COR-L47 (cell line): Measurements from ENCODE around the gene SLC35A1.
A peak's percentile ranks its signal among the peaks of the same experiment; 100 is the strongest.
"Not testable (repeated sequence)": the region's sequence is repeated elsewhere in the genome, so short reads cannot be mapped to it uniquely, and the experiment has no call there.

Experiments used
- DNase-seq: peaks from one replicate; lab custom pipeline; 2025; lab: John Stamatoyannopoulos, UW

The SLC35A1 gene

GRCh38 chr6:87472525-87473418 lies at the start of gene SLC35A1:
SLC35A1 (plus strand) TSS chr6:87472974; CDS start chr6:87473004, 30 bp downstream.
- peak; percentile 83 for DNase-seq

DNA sequence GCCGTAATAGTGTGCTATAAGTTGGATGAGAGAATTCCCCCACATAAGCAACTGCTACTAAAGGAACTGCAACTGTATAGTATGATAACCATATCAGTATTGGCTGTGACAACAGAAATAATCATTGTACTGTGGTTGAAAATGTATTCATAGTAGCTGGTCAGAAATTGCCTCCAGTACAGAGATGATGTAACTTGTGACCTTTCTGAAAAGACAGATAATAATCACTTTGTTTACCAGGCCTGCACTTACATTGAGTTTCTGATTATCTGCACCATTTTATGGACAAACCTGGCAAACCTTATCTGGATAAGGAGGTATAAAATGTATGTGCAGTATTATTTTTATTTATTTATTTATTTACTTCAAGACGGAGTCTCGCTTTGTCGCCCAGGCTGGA lies 46.0 kb upstream of the SLC35A1 start:
- DNase-seq = no peak

DNA sequence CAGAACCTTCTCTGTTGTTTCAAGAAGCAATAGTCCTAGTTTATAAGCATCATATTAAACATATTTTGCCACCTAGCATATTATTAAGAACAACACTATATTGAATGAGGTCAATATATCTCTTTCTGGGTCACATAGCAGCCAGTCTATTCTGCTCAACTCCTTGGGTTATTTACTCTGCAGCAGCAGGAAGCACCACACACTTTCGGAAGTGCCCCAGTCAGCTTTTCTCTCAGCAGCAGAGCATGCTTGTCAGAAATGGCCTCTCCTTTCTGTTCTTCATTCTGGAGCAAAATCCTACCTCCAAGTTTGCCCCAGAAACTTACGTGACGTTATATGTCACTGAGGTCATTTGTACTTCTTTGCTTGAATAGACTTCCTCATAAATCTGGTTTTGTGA lies 42.3 kb upstream of the SLC35A1 start:
- no peak for DNase-seq

GRCh38 chr6:87431263-87431662 lies 41.5 kb upstream of the SLC35A1 start:
- DNase-seq = no peak

DNA sequence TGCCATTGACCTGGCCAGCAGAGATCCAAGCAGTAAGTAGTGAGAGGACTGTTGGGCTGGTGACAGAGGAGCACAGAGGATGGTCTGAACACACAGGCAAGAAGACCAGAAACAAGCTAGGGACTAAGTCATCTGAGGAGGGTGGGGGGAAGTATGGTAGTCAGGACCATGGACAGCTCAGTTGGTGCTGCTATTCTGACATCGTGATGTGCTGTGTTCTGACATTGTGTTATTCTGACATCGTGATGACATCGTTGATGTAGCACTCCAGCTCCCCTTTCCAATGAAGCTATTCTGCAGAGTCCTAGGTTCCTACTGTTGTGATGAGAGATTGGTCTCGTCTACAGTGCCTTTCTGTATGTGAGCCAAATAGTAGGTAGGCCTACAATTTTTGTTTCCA lies 36.3 kb upstream of the SLC35A1 start:
- DNase-seq = no peak

DNA sequence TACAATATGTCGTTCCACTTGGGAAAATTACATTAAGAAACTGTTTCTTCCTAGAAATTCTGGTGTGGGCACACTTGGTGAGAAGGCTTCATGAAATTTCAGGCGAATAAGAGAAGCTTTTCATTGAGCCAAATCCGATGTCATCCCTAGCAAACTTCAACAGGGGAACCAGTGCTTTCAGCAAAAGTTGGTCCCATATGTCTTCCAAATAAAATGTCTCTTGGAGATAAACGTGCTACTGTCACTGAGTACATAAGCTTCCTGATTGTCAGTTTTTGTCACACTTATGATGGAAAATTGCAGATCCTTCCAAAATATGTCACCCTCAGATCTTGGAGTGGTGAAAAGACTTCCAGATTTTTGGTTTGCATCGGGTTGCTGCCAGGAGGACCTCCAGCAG lies 31.1 kb upstream of the SLC35A1 start:
- no peak for DNase-seq

DNA sequence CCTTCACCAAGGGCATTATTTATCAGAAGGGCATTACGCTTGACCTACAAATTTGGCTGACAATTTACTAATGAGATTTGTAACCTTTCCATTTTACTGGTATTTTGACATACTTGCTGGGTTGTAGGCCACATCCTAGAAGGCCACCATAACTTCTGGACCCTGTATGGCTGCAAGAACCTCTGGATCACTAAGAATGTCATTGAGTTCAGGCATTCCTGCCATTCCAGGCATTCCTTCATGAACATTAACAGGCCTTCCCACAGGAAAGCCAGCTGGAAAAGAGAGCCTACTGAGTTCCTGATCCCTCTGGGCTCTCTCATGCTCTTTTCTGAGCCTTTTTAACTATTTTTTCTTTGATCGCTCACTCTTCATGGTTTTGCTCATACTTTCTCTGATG lies 28.4 kb upstream of the SLC35A1 start:
- no peak for DNase-seq

GRCh38 chr6:87465051-87465450 lies 7.7 kb upstream of the SLC35A1 start:
- no peak for DNase-seq

GRCh38 chr6:87473419-87473903 lies 687 bp downstream of the SLC35A1 start:
- peak; percentile 23 for DNase-seq

- DNase-seq = no peak
These were observed 9.2 kb downstream of the SLC35A1 start for GRCh38 chr6:87481931-87482330.

GRCh38 chr6:87482366-87482765 lies 9.6 kb downstream of the SLC35A1 start:
- no peak for DNase-seq

- no peak for DNase-seq
These were observed 11.2 kb downstream of the SLC35A1 start for GRCh38 chr6:87483929-87484328.

GRCh38 chr6:87484491-87484890 lies 11.7 kb downstream of the SLC35A1 start:
- DNase-seq = no peak

GRCh38 chr6:87487555-87487954 lies 14.8 kb downstream of the SLC35A1 start:
- no peak for DNase-seq

DNA sequence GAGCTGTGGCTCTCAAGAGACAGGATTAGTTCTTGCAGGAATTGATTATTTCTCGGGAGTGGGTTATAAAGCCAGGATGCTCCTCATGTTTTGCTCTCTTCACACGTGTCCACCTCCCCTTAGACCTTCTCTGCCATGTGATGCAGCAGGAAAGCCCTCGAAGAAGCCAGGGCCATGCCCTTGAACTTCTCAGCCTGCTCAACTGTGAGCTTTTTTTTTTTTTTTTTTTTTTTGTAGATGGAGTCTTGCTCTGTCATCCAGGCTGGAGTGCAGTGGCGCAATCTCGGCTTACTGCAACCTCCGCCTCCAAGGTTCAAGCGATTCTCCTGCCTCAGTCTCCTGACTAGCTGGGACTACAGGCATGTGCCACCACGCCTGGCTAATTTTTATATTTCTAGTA lies 16.6 kb downstream of the SLC35A1 start:
- DNase-seq = not testable (repeated sequence)

- DNase-seq = no peak
These were observed 22.1 kb downstream of the SLC35A1 start for GRCh38 chr6:87494761-87495422.

DNA sequence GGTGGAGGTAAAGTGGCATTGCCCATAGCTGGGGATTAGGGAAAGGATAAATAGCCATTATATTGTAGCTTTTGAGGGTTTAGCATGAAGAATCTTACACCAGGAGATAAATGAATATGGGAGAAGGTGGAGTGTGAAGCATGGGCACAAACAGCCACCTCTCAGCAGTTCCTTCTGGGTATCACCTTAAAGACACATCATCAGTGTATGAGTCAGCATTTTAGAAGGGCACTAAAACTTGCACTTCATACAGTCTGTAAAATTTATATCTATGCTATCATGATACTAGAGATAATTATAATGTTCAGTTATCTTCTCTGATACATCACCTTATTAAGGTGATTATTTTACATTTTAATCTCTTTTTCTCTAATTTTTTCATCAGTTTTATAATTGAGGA lies 25.3 kb downstream of the SLC35A1 start:
- DNase-seq = no peak

DNA sequence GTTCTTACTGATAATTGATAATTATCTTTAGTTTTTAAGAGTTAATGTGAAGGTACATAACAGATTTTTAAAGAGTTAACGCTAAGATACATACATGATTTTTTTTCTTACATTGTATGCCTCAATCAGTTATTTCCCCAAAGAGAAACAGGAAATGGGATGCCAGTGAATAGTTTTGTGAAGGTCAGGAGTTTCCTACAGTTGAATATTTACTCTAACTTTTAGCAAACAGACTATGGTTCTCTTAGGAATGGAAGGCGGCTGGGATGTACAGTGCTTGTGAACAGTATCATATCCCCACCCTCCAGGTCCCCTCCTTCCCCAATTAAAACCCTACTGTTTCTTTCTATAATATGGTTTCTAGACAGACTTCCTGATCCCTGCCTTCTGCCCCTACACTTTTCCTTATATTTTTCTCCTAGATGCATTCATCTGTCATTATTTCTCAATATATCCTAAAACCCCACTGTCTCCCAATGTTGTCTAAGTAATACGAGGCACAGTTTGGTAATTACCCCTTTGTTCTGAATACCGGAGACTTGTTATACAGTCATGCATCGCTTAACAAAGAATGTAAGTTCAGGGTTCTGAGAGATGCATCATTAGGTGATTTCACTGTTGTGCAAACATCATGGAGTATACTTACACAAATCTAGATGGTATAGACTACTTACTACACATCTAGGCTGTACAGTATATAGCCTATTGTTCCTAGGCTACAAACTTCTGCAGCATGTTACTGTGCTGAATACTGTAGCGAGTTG lies 29.2 kb downstream of the SLC35A1 start:
- no peak for DNase-seq

DNA sequence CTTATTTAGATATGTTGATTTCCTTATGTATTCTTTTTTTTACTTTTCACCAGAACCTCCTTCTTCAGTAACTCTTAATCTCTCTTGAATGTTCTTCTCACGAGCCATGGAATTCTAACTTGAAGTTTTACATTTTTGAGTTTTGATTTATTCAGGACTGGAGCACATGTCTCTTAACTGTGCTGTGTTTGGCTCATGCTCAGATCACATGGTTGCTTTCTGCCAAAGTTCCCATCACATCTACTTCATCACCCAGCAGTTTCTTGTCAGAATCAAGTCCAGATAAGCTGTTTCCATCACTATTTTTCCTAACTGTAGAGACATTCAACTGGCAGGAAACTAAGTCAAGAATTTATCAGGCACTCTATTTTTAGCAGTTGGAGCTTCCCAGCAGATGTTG lies 31.7 kb downstream of the SLC35A1 start:
- DNase-seq = no peak

- no peak for DNase-seq
These were observed 42.1 kb downstream of the SLC35A1 start for GRCh38 chr6:87514831-87515230.

DNA sequence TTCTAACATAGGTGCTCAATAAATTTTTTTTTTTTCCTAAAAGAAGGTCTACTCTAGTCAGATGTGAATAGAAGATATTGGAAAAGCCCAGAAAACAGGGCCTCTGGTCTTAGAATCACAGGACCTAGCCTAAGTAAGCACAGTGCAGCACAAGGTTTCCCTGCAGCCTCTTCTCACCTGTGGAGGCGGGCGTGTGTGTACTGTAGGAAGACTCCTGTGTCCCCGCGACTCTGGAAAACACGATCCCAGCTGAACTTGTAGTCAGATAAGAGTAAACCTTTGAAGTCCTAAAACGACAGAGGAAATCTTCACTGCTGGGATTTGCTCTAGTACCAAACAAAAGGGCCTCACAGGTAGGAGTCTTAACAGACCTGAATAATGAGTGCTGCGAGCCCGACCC lies 45.7 kb downstream of the SLC35A1 start:
- DNase-seq = no peak

DNA sequence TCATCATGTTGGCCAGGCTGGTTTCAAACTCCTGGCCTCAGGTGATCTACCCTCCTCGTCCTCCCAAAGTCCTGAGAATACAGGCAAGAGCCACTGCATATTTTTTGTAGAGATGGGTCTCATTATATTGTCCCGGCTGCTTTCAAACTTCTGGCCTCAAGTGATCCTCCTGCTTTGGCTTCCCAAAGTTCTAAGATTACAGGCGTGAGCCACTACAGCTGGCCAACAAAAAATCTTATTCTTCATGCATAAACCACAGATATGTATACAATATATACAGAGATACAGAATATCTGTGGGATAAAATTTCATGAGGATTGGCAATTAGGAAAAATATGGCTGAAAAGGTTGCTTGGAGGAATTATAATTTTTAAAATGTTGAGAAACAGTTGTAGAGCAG lies 49.9 kb downstream of the SLC35A1 start:
- no peak for DNase-seq

DNA sequence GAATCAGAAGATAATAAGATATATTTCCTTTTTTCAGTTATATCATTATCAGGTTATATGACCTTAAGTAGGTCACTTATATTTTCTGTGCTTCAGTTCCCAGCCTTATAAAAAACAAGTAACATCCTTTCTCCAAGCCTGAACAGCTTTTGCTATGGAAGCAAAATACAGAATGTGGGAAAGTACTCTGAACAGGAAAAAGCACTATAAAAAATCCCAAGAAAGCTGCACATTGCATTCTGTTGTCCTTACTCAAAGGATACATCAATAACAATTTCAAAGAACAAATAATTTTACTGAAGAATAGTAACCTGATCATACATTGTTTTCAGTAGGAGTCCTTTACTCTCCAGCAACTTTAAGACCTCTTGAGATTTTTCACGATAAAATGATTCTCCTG lies 56.4 kb downstream of the SLC35A1 start:
- no peak for DNase-seq
